Breast epithelium (tissue), 4 donors: Measurements from ENCODE around the gene CBX7. TPM values are rescaled to one million over a fixed set of nuclear protein-coding genes. Genes with fewer than 3 reads are reported as not detected.
"Not testable (repeated sequence)": the region's sequence is repeated elsewhere in the genome, so short reads cannot be mapped to it uniquely, and the experiment has no call there.

Source experiments
- DNase-seq, 2 donors: peaks; one replicate each; pipeline ENCODE4 v3.0.0-alpha.2; 2019; ENCODE audit warnings: low spot score in 2 of 2
- H3K27ac ChIP-seq, 2 donors: fragments of 200-600 bp; sonication (generic) in 1 of 2; one replicate each; pipeline ENCODE4 v1.5.1; 2016 to 2019; ENCODE audit warnings: mild to moderate bottlenecking in 1 of 2
- H3K27me3 ChIP-seq, 2 donors: fragments of 200-600 bp; sonication (generic) in 1 of 2; one replicate each; pipeline versions ENCODE4 v1.5.1 to v1.6.0; 2017 to 2019; ENCODE audit warnings: control low read depth in 1 of 2, mild to moderate bottlenecking in 1 of 2
- H3K36me3 ChIP-seq: fragments of 200-600 bp; one replicate; pipeline ENCODE4 v1.5.1; 2019
- H3K4me1 ChIP-seq, 2 donors: fragments of 200-600 bp; sonication (generic); one replicate each; pipeline ENCODE4 v1.5.1; 2016 to 2019; ENCODE audit warnings: control low read depth in 1 of 2
- H3K4me3 ChIP-seq, 3 donors: fragments of 200-600 bp; sonication (generic); 1 replicate in 2 of 3; 2 replicates in 1 of 3; pipeline ENCODE4 v1.5.1; 2016 to 2019; ENCODE audit warnings: mild to moderate bottlenecking in 3 of 3, moderate library complexity in 2 of 3
- H3K9me3 ChIP-seq, 2 donors: fragments of 200-600 bp; sonication (generic) in 1 of 2; one replicate each; pipeline ENCODE4 v1.5.1; 2016 to 2019; ENCODE audit warnings: control low read depth in 1 of 2
- CTCF ChIP-seq, 3 donors: fragments of 450-650 bp; IDR thresholded peaks; one replicate each; pipeline ENCODE4 v1.5.1; 2016 to 2017; ENCODE audit warnings: antibody characterized with exemption in 3 of 3, mild to moderate bottlenecking in 3 of 3, moderate library complexity in 3 of 3
- POLR2A ChIP-seq: fragments of 450-650 bp; IDR thresholded peaks from one replicate; pipeline ENCODE4 v1.6.1; 2016; ENCODE audit warnings: antibody characterized with exemption, mild to moderate bottlenecking, moderate library complexity
- POLR2AphosphoS5 ChIP-seq, 3 donors: sonication (generic); formaldehyde crosslinking; IDR thresholded peaks; one replicate each; pipeline ENCODE4 v1.6.1; 2017; ENCODE audit warnings: antibody characterized with exemption in 3 of 3
- intact Hi-C: fragments of 100-400 bp; cut with DNase I; formaldehyde crosslinking; loops from one replicate; pipeline ENCODE4 v1.15.1; 2023; ENCODE audit warnings: low total_unique reads
- total RNA-seq, 3 donors: library from RNA; depleted of rRNA; stranded (reverse); fragments of >200 nt; gene quantifications; one replicate each; pipeline ENCODE4 v1.1.0, GENCODE V29; 2016

The CBX7 gene
- total RNA-seq, 3 donors from 2014 or later = 57.1 to 71.9 (median 71.1) TPM

- TF ChIP-seq CTCF (IDR thresholded peaks at IDR 0.05) = peak; percentile 96 to 98 (median 97)
- TF ChIP-seq POLR2AphosphoS5 (IDR thresholded peaks at IDR 0.05) = peak; percentile 48 to 63 (median 49)
- TF ChIP-seq POLR2A = no peak
- no peak overlapping the region for H3K27ac ChIP-seq
- DNase-seq = peak; percentile 64 to 84
- H3K4me3 ChIP-seq = peak overlapping the region in 1 of 3 donors; percentile 41
- no peaks in the 10 kb centered on the region for H3K9me3 ChIP-seq
- H3K27me3 ChIP-seq = no peaks in the 10 kb centered on the region
- H3K36me3 ChIP-seq = no peaks in the 10 kb centered on the region
- intact Hi-C loops = loop anchor here (5.0 kb wide), 1 partner anchor 356 kb away; no protein-coding TSS in a partner anchor
- H3K4me1 ChIP-seq = peaks cover 21 to 25% of the 10 kb centered on the region in 2 donors
Measured at GRCh38 chr22:39170825-39171622, 18.5 kb upstream of the CBX7 start.

- Histone ChIP-seq H3K36me3 (no peaks in the 10 kb centered on the region), H3K27ac (no peak overlapping the region), H3K4me1 (peaks cover 11 to 15% of the 10 kb centered on the region in 2 donors), H3K27me3 (no peaks in the 10 kb centered on the region), H3K4me3 (no peak overlapping the region), H3K9me3 (no peaks in the 10 kb centered on the region)
- TF ChIP-seq POLR2AphosphoS5 (IDR thresholded peaks at IDR 0.05) (no peak), POLR2A (no peak), CTCF (IDR thresholded peaks at IDR 0.05) (no peak)
- DNase-seq = no peak
- intact Hi-C loops = loop anchor here (5.0 kb wide), 1 partner anchor 357 kb away; no protein-coding TSS in a partner anchor
Measured at GRCh38 chr22:39169797-39170466, 17.5 kb upstream of the CBX7 start.

GRCh38 chr22:39166547-39166946, 14.1 kb upstream of the CBX7 start:
- Histone ChIP-seq H3K36me3 (no peaks in the 10 kb centered on the region), H3K27ac (no peak overlapping the region), H3K4me1 (peaks cover 4 to 7% of the 10 kb centered on the region in 2 donors), H3K4me3 (no peak overlapping the region), H3K9me3 (no peaks in the 10 kb centered on the region), H3K27me3 (no peaks in the 10 kb centered on the region)
- TF ChIP-seq CTCF (IDR thresholded peaks at IDR 0.05) (no peak), POLR2AphosphoS5 (IDR thresholded peaks at IDR 0.05) (no peak), POLR2A (no peak)
- intact Hi-C loops = no loop called here
- no peak for DNase-seq

- H3K27ac ChIP-seq, H3K36me3 ChIP-seq, H3K4me3 ChIP-seq, H3K4me1 ChIP-seq, H3K27me3 ChIP-seq, DNase-seq, H3K9me3 ChIP-seq, intact Hi-C loops: not testable (repeated sequence)
Measured at GRCh38 chr22:39156093-39156492, 3.6 kb upstream of the CBX7 start.

GRCh38 chr22:39155421-39155820, 2.9 kb upstream of the CBX7 start:
- TF ChIP-seq POLR2A (no peak), CTCF (IDR thresholded peaks at IDR 0.05) (no peak), POLR2AphosphoS5 (IDR thresholded peaks at IDR 0.05) (no peak)
- no peaks in the 10 kb centered on the region for H3K9me3 ChIP-seq
- peak in 1 of 2 donors; percentile 24 for DNase-seq
- H3K4me1 ChIP-seq = peaks cover 0 to 10% of the 10 kb centered on the region in 2 donors
- no peak overlapping the region for H3K27ac ChIP-seq
- H3K36me3 ChIP-seq = no peaks in the 10 kb centered on the region
- intact Hi-C loops = no loop called here
- H3K27me3 ChIP-seq = no peaks in the 10 kb centered on the region
- H3K4me3 ChIP-seq = no peak overlapping the region
